T-helper 2 cell treated with Interferon-gamma antibody and Interleukin-4, amounts not matched to agents 100 ng/mL and 5 ng/mL, for 36 hours (primary cell): ENCODE measurements around the gene CXCL14. TPM values are rescaled to one million over a fixed set of nuclear protein-coding genes. Genes with fewer than 3 reads are reported as not detected.

Experiments used
- intact Hi-C: fragments of 100-400 bp; cut with micrococcal nuclease; formaldehyde crosslinking; loops from one replicate; pipeline ENCODE4 v1.15.1; 2023
- total RNA-seq: library from RNA; stranded (reverse); gene quantifications from 2 replicates; pipeline ENCODE4 v1.2.3, GENCODE V29; 2022

CXCL14 gene
- total RNA-seq, 1 donor from 2014 or later, result not detected

DNA sequence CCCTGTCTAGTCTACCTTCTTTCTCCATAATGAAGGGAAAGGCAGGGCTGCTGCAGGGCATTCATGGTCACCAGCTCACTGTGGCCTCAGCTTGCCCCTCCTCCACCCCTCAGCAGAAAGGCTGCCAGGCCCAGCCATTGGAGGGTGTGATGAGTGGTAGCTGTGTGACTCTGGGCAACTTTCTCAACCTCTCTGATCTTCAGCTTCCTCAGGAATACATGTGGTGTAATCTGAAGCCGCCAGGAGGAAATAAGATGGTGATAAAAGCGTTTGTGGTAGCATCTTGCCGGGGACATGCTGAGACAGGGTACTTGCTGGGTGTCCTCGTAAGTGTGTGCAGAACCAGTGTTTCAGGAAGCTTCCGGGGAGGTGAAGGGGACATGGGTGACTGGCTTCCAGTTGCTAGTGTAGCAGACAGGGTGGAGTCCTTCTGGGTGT lies 9.8 kb downstream of the CXCL14 start:
- intact Hi-C loops, result no loop called here

GRCh38 chr5:135568246-135568645 lies 10.5 kb downstream of the CXCL14 start:
- intact Hi-C loops, result no loop called here

- intact Hi-C loops, result no loop called here
These were observed 11.1 kb downstream of the CXCL14 start for GRCh38 chr5:135567661-135568060.

DNA sequence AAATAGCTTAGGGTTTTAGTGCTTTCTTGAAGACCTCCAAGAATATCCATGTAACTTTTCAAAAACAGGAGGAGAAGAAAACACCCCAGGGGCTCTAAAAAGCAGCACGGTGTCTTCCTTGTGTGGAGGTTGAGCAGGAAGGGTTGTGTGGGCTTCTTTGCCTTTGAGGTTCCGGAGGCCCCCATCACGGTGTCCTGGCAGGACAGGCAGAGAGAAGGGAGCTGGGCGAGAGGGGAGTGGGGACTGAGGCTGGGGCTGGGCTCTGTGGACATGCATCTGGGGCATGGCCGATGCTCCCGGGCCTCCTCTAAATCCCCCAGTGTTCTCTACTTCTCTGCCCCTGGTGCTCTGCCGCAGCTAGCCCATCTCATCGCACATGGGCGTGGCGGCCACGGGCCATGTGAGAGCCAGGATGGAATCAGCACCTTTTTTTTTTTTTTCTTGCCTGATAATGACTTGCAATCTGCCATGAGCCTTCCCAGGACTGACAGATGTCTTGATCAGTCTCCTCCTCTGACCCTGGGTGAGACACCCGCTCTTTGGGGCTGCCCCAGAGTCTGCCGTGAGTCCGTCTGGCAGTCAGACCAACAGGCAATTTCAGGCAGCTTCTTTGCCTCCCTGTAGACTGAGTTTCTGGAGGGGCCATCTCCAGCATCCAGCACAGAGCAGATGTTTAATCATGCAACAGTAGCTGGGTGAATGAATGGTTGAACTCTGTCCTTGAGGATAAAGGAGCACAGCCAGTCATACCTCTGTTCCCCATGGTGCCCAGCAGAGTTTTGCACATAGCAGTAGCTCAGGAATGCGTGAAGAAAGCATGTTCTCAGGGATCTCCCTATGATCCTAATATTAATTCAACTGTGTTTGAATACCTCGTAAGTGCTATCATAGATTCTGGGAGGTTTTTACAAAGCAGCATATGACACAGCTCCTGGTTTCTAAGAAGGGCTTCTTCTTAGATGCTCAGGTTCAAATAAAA lies 12.1 kb downstream of the CXCL14 start:
- intact Hi-C loops, result no loop called here

DNA sequence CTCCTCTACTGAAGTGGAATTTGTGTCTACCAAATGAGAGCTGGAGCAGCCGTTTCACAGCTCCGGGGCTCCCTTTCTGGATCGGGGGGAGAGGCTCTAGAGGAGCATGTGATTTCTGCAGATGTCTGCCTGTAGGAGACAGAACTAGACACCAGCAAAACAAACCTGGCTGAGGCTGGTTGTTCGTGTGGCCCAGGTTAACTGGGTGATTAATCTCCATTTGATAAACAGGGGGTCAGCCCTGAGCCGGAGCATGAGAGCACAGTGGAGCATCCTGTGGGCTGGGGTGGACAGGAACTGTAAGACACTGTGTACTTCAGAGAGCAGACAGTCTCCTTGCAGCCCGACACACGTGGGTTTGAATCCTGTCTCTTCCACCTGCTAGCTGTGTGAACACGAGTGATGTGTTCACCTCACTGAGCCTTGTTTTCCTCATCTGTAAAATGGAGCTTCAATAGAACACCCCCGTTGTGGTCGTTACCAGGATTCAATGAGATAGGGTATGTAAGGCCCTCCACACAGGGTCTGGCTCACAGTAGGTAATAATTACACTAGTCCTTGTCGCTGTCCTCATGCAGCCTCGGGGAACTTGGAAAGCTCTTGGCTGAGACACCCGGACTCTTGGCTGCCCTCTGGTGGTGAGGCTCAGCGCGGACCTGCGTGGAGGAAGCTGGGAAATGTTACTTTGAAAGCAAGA lies 12.9 kb downstream of the CXCL14 start:
- intact Hi-C loops, result no loop called here

DNA sequence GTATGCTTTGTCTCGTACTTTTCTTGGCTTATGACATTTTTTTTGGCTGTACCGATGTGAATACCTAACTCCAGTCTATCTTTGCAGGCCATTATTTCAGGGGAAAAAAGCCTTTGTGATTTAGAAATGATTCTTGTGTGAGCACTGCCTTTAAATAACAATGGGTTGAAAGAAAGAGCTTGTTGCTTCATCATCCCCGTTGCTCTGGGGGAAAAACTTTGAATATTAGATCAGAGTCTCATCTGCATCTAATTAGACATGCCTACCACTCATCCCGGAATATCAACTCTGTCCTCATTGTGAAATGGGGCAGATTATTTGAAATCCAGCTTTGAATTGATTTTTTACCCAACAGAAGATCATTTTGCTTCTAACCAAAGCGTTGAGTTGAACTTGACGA lies 13.5 kb downstream of the CXCL14 start:
- intact Hi-C loops, result no loop called here

GRCh38 chr5:135564331-135564730 lies 14.5 kb downstream of the CXCL14 start:
- intact Hi-C loops, result no loop called here

DNA sequence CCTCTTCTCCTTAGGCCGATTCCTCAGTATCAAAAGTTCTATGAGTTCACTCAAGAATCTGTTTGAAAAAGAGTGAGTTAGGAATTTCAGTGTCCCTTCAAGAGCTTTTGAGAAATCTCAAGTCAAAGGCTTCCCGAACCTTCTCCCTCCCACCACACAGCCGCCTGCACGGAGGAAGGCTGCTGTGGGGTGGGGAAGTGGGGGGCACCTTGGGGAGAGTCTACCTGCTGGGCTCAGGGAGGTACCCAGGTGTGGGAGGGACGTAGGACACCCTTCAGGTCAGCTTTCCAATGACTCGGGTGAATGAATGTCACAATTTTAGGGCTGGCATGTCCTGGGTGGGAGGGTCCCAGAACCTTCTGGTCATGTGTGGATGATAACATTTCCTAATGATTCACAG lies 17.5 kb downstream of the CXCL14 start:
- intact Hi-C loops, result loop anchor here (2.0 kb wide), 1 partner anchor 270 kb away; no protein-coding TSS in a partner anchor

GRCh38 chr5:135560858-135561257 lies 17.9 kb downstream of the CXCL14 start:
- intact Hi-C loops, result loop anchor here (2.0 kb wide), 1 partner anchor 270 kb away; no protein-coding TSS in a partner anchor

GRCh38 chr5:135559354-135559753 lies 19.4 kb downstream of the CXCL14 start:
- intact Hi-C loops, result no loop called here

DNA sequence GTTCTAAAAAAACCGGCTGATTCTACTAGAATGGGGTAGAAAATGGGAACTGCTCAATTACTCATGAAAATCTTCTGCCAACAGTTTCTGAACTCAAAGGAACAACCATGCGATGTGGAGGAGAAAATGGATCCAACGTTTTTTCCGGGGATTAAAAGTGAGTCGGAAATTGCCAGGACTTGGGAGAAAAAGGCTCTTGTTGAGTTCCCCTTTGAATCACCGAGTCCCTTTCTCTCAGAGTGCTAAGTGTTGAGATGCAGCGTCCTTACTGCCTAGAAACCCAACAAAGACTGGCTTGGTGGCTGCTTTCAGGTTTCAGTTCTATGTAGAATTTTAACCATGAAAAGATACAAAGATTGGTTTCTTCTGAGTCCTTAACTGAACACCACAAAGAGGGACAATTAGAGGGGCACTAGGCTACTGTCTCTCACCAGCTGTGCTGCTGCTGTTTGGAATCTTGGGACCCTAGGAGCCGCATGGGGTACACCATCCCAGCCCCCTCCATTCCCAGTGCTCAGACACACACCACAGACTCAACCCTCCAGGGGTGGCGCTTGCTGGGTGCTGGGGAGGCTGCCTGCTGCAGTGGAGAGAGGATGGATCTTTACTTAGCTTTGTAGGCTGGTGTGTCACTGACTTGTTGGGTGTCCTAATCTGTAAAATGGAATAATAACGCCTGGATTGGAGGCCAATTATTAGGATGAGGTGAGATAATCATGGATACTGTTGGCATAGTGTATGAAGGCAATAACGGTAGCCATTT lies 21.5 kb downstream of the CXCL14 start:
- intact Hi-C loops, result no loop called here

GRCh38 chr5:135556620-135557019 lies 22.2 kb downstream of the CXCL14 start:
- intact Hi-C loops, result no loop called here

GRCh38 chr5:135555530-135555929 lies 23.3 kb downstream of the CXCL14 start:
- intact Hi-C loops, result no loop called here

- intact Hi-C loops, result no loop called here
These were observed 24.9 kb downstream of the CXCL14 start for GRCh38 chr5:135553688-135554462.

DNA sequence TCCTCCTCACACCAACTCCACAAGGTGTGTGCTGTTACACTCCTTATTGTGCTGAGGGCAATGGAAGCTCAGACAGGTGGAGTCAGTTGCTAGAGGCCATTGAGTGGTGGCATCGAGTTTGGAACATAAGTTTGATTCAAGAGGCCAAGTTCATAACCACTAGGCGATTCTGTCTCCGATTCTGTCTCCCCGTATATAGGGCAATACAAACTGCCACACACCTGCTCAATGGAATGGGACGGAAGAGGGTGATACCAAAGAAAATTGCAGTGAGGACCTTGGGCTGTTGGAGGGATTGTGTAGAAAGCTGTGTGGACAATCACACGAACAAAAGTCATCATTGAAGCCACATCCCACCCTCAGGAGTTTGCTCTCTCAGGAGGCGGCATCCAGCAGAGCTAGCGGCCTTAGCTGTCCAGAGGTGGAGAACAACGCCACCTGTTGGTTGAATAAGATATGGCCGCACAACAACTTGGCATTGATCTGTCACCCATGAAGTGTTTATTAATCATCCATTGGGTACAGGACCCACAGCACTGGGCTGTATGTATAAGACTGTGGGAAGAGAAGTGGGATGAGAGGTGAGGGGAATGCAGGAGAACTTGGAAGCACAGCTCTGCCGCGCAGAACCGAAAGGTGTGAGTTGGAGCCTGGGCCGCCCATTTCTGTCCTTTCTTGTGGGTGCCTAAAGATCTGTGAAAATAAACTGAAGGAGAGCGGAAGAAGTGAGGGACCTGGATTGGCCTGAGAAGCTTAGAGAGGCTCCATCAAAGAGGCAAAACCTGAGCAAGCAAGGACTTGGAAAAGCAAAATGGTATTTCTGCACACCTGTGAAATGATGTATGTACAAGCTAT lies 27.0 kb downstream of the CXCL14 start:
- intact Hi-C loops, result loop anchor here (1.0 kb wide), 2 partner anchors 86 to 90 kb away; no protein-coding TSS in a partner anchor

GRCh38 chr5:135549413-135549812 lies 29.4 kb downstream of the CXCL14 start:
- intact Hi-C loops, result no loop called here

GRCh38 chr5:135547590-135548254 lies 31.1 kb downstream of the CXCL14 start:
- intact Hi-C loops, result no loop called here

DNA sequence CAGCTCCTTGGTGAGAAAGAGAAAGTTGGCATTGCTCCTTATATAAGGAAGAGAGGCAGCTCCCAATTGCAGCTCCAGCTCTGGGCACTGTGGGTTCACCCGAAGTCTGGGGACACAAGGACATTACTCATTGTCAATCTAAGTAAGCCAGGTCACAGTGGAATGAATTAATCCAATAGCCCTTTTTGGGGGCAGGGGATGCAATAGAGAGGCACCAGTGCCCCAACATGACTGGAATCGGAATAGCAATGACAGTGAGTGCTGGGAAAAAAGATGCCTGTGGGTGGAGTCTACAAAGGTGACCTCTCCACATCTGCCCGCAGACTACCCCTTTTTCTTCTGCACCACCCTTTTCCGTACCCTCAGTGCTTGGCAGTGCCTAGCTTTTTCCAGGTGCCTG lies 31.9 kb downstream of the CXCL14 start:
- intact Hi-C loops, result no loop called here

DNA sequence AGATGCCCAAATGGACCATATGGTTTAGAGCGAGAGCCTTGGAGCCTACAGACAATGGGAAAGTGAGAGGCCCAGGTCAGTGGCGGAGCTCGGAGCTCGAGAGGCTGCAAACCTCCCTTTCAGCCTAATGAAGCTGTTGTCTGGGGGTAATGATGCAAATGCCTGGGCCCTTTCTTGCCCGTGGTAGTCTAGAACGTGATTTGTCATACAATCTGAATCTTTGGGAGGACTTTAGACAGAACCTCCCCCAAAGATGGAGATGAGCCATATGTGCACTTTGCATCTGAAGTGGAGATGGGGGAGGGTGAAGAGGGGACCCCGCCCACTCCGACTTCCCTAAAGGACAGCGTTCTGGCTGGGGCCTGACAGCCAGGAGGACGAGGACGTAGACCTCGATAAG lies 32.7 kb downstream of the CXCL14 start:
- intact Hi-C loops, result no loop called here
